ENCODE data around the gene HJURP.

Gene HJURP

DNA sequence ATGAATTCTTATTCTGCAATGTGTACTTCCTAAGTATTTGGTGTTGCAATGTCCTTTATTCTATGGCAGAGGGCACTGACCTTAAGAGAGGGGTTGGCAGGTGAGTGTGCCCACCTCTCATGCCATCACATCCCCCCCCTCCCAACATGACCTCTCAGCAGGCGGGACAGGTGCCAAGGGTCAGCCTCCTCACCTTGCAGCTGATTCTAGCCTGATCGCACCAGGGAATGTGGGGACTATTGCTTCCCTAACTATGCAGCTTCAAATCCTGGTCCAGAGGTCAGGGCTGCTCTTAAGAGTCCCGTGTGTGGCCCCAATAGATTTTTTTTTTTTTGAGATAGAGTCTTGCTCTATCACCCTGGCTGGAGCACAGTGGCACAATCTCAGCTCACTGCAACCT is 9.5 kb downstream of the HJURP start:
- H3K9me2 ChIP-seq (replicated peaks; ENCODE audit: control insufficient read depth, low read length), result no peaks in the 10 kb centered on the region
- H3K9me3 ChIP-seq (ENCODE audit: control insufficient read depth, insufficient read depth, low read length), result no peaks in the 10 kb centered on the region
- H3K4me1 ChIP-seq (ENCODE audit: control insufficient read depth, low read length), result no peaks in the 10 kb centered on the region
- peaks cover 10% of the 10 kb centered on the region for H4K20me1 ChIP-seq (ENCODE audit: control insufficient read depth, insufficient read depth, low read depth, low read length)
- no peaks in the 10 kb centered on the region for H3K27me3 ChIP-seq (ENCODE audit: control insufficient read depth, low read length)
- H3K27ac ChIP-seq (ENCODE audit: low read depth, low read length), result no peak overlapping the region
- no peak overlapping the region for H3K4me3 ChIP-seq (ENCODE audit: low read length)
- no peaks in the 10 kb centered on the region for H3F3A ChIP-seq (ENCODE audit: control insufficient read depth, insufficient read depth)
- TF ChIP-seq, protein P1, sequence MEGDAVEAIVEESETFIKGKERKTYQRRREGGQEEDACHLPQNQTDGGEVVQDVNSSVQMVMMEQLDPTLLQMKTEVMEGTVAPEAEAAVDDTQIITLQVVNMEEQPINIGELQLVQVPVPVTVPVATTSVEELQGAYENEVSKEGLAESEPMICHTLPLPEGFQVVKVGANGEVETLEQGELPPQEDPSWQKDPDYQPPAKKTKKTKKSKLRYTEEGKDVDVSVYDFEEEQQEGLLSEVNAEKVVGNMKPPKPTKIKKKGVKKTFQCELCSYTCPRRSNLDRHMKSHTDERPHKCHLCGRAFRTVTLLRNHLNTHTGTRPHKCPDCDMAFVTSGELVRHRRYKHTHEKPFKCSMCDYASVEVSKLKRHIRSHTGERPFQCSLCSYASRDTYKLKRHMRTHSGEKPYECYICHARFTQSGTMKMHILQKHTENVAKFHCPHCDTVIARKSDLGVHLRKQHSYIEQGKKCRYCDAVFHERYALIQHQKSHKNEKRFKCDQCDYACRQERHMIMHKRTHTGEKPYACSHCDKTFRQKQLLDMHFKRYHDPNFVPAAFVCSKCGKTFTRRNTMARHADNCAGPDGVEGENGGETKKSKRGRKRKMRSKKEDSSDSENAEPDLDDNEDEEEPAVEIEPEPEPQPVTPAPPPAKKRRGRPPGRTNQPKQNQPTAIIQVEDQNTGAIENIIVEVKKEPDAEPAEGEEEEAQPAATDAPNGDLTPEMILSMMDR (IDR thresholded peaks at IDR 0.05; ENCODE audit: low read depth, low read length, poor library complexity, severe bottlenecking), result no peak
- TF ChIP-seq EZH2phosphoT487 (IDR thresholded peaks at IDR 0.05; ENCODE audit: borderline replicate concordance, low read length), result no peak
- peaks cover 100% of the 10 kb centered on the region for H3K36me3 ChIP-seq (ENCODE audit: control insufficient read depth, low read length)
- peaks cover 98% of the 10 kb centered on the region for H3K79me2 ChIP-seq (ENCODE audit: control insufficient read depth, low read length)
- no peak overlapping the region for H3K4me2 ChIP-seq (ENCODE audit: low read length)

GRCh38 chr2:233844064-233844807 is 10.1 kb downstream of the HJURP start:
- Histone ChIP-seq H3K4me1 (ENCODE audit: control insufficient read depth, low read length) (no peaks in the 10 kb centered on the region), H3K36me3 (ENCODE audit: control insufficient read depth, low read length) (peaks cover 100% of the 10 kb centered on the region), H4K20me1 (ENCODE audit: control insufficient read depth, insufficient read depth, low read depth, low read length) (peaks cover 16% of the 10 kb centered on the region), H3K9me3 (ENCODE audit: control insufficient read depth, insufficient read depth, low read length) (no peaks in the 10 kb centered on the region), H3K27ac (ENCODE audit: low read depth, low read length) (no peak overlapping the region), H3F3A (ENCODE audit: control insufficient read depth, insufficient read depth) (no peaks in the 10 kb centered on the region), H3K9me2 (replicated peaks; ENCODE audit: control insufficient read depth, low read length) (no peaks in the 10 kb centered on the region), H3K4me2 (ENCODE audit: low read length) (no peak overlapping the region), H3K27me3 (ENCODE audit: control insufficient read depth, low read length) (no peaks in the 10 kb centered on the region), H3K79me2 (ENCODE audit: control insufficient read depth, low read length) (peaks cover 98% of the 10 kb centered on the region), H3K4me3 (ENCODE audit: low read length) (no peak overlapping the region)
- TF ChIP-seq, protein P1 (IDR thresholded peaks at IDR 0.05; ENCODE audit: low read depth, low read length, poor library complexity, severe bottlenecking), result no peak
- no peak for TF ChIP-seq EZH2phosphoT487 (IDR thresholded peaks at IDR 0.05; ENCODE audit: borderline replicate concordance, low read length)

DNA sequence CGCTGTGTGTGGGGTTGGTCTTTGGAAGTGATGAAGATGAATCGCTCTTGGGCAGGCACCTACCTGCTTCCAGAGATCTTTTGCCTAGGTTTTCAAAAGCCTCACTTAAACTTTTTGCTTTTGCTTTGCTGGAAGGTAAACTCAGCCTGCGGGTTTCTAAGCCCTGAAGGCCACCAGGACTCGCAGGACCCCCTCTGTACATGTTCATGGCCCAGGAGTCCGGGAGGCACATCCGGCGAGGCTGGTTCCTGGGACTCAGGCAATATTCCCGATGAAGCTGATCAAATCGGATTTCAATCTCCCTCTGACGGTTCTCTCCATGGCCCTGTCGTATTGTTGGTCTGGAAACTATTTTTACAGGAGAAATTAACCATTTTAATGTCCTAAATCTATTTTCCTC is 13.2 kb downstream of the HJURP start:
- no peak for TF ChIP-seq EZH2phosphoT487 (IDR thresholded peaks at IDR 0.05; ENCODE audit: borderline replicate concordance, low read length)
- TF ChIP-seq, protein P1 (IDR thresholded peaks at IDR 0.05; ENCODE audit: low read depth, low read length, poor library complexity, severe bottlenecking), result no peak
- no peaks in the 10 kb centered on the region for H3K9me2 ChIP-seq (replicated peaks; ENCODE audit: control insufficient read depth, low read length)
- H3K27me3 ChIP-seq (ENCODE audit: control insufficient read depth, low read length), result no peaks in the 10 kb centered on the region
- no peak overlapping the region for H3K4me3 ChIP-seq (ENCODE audit: low read length)
- peaks cover 37% of the 10 kb centered on the region for H4K20me1 ChIP-seq (ENCODE audit: control insufficient read depth, insufficient read depth, low read depth, low read length)
- peaks cover 99% of the 10 kb centered on the region for H3K36me3 ChIP-seq (ENCODE audit: control insufficient read depth, low read length)
- no peaks in the 10 kb centered on the region for H3K9me3 ChIP-seq (ENCODE audit: control insufficient read depth, insufficient read depth, low read length)
- 0 out of 2 replicates have a peak, but pooled peaks cover 5% of the 10 kb centered on the region for H3F3A ChIP-seq (ENCODE audit: control insufficient read depth, insufficient read depth)
- H3K27ac ChIP-seq (ENCODE audit: low read depth, low read length), result no peak overlapping the region
- no peak overlapping the region for H3K4me2 ChIP-seq (ENCODE audit: low read length)
- peaks cover 96% of the 10 kb centered on the region for H3K79me2 ChIP-seq (ENCODE audit: control insufficient read depth, low read length)
- no peaks in the 10 kb centered on the region for H3K4me1 ChIP-seq (ENCODE audit: control insufficient read depth, low read length)

Data from DOHH2 (cell line).